ENCODE data around the gene GIPC3.
A peak's percentile ranks its signal among the peaks of the same experiment; 100 is the strongest.

Gene GIPC3

GRCh38 chr19:3606174-3606689 is 21.0 kb downstream of the GIPC3 start:
- POLR2A ChIA-PET (ENCODE audit: low non-redundant PET): no interaction called here
- no peak overlapping the region; the same call in 1 of the 2 replicates for H3K27ac ChIP-seq
- no peak for TF ChIP-seq CTCF (conservative IDR thresholded peaks at IDR 0.05; ENCODE audit: low read depth)
- DNase-seq (ENCODE audit: low spot score): no peak
- CTCF ChIA-PET: no interaction called here

DNA sequence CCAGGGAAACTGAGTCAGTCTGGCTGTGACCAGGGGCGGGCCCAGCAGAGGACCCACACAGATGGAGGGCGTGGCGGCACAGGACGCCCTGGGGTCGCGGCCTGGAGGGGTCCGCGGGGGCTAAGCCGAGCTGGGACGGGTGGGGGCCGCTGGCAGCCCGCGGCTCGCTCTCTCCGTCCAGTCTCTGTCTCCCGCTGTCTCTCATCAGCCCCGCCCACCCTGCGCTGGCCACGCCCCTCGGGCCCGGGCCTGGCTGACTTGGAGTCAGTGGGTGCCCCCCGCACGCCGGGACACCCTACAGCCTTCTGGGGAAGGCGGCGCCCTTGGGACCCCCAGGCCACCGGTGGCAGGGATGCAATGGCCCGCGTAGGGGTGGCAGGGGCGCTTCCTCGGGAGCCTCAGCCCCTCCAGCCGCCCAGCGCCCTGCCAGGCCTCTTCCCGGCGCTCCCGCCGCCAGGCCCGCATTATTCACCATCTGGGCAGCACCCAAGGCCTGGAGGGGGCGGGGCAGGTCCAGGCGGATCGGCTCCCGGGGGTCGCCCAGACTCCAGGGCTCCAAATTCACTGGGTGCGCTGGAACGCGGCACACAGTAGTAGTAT is 21.5 kb downstream of the GIPC3 start, which contains the start of gene TBXA2R:
TBXA2R (minus strand) TSS at position 186 of the 600 bp plus-strand sequence. CDS start 6,241 bp downstream, outside the sequence.
- TF ChIP-seq CTCF (conservative IDR thresholded peaks at IDR 0.05; ENCODE audit: low read depth): no peak
- no peak for DNase-seq (ENCODE audit: low spot score)
- ChIA-PET CTCF (no interaction called here), POLR2A (ENCODE audit: low non-redundant PET) (no interaction called here)
- peak within 1 kb of the TSS; percentile 26; the same call in 1 of the 2 replicates for H3K27ac ChIP-seq

GRCh38 chr19:3607303-3608078 is 22.2 kb downstream of the GIPC3 start:
- peak overlapping the region; percentile 26; the same call in 1 of the 2 replicates for H3K27ac ChIP-seq
- CTCF ChIA-PET: interaction anchor here (0.6 kb wide), 1 partner anchor 302 kb away, joined by 3 read pairs; no protein-coding TSS in a partner anchor
- POLR2A ChIA-PET (ENCODE audit: low non-redundant PET): no interaction called here
- TF ChIP-seq CTCF (conservative IDR thresholded peaks at IDR 0.05; ENCODE audit: low read depth): no peak
- DNase-seq (ENCODE audit: low spot score): no peak

- no peak overlapping the region for H3K27ac ChIP-seq
Observed at GRCh38 chr19:3608079-3608641, 22.9 kb downstream of the GIPC3 start.

DNA sequence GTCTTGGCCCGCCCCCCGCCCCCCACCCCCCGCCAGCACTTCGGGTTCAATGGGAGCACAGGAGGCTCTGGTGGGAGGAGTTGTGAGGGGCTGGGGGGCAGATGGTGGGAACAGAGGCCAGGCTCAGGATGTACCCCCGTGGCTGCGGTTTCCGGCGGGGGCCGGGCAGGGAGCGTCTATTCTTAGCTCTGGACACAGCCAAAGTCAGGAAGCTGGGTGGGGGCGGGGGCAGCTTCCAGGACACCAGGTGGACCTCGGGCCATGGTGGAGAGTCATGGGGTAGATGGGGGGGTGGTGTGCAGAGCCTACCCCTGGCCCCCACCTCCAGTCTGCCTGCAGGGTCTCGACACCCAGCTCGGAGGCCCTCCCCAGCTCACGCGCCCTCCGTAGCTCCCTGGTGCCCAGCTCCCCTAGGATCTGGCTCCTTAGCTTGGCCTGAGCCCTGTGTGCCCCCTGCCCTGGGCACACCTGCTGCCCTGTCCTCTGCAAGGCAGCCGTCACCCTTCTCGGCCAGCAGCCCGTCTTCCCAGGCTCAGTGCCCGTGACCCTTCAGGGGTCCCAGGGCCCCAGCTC is 23.6 kb downstream of the GIPC3 start:
- TF ChIP-seq CTCF (conservative IDR thresholded peaks at IDR 0.05; ENCODE audit: low read depth): no peak
- no peak for DNase-seq (ENCODE audit: low spot score)
- POLR2A ChIA-PET (ENCODE audit: low non-redundant PET): interaction anchor here (0.5 to 0.6 kb wide), 2 partner anchors 71 to 933 kb away, joined by 4 read pairs; no protein-coding TSS in a partner anchor
- CTCF ChIA-PET: no interaction called here
- no peak overlapping the region for H3K27ac ChIP-seq

More at GRCh38 chr19:3608079-3608641, 22.9 kb downstream of the GIPC3 start:
- TF ChIP-seq CTCF (conservative IDR thresholded peaks at IDR 0.05; ENCODE audit: low read depth): no peak
- ChIA-PET POLR2A (ENCODE audit: low non-redundant PET) (interaction anchor here (0.6 kb wide), 1 partner anchor 70 kb away, joined by 4 read pairs; no protein-coding TSS in a partner anchor), CTCF (interaction anchor here (0.6 kb wide), 1 partner anchor 303 kb away, joined by 3 read pairs; no protein-coding TSS in a partner anchor)
- no peak for DNase-seq (ENCODE audit: low spot score)

Measured in RWPE1 (cell line).